HEK293 (cell line): ENCODE results near the gene CATSPERD.
A peak's percentile ranks its signal among the peaks of the same experiment; 100 is the strongest.

Experiments
- CTCF ChIP-seq: fragments of 450-650 bp; formaldehyde crosslinking; IDR thresholded peaks from 2 replicates; pipeline ENCODE4 v1.5.1; 2016; ENCODE audit warnings: missing biosample characterization, missing genetic modification characterization
- GFI1B ChIP-seq: fragments of 450-650 bp; formaldehyde crosslinking; IDR thresholded peaks from 2 replicates; pipeline ENCODE4 v1.5.1; 2016; ENCODE audit warnings: missing biosample characterization, missing genetic modification characterization
- GLIS1 ChIP-seq: fragments of 450-650 bp; formaldehyde crosslinking; IDR thresholded peaks from 2 replicates; pipeline ENCODE4 v1.5.1; 2016; ENCODE audit warnings: missing biosample characterization, missing genetic modification characterization
- KLF8 ChIP-seq: fragments of 450-650 bp; formaldehyde crosslinking; IDR thresholded peaks from 2 replicates; pipeline ENCODE4 v1.5.1; 2016; ENCODE audit warnings: missing biosample characterization, missing genetic modification characterization
- PATZ1 ChIP-seq: fragments of 450-650 bp; formaldehyde crosslinking; IDR thresholded peaks from 2 replicates; pipeline ENCODE4 v1.5.1; 2016; ENCODE audit warnings: missing biosample characterization, missing genetic modification characterization
- REPIN1 ChIP-seq: fragments of 450-650 bp; formaldehyde crosslinking; IDR thresholded peaks from 2 replicates; pipeline ENCODE4 v1.5.1; 2017; ENCODE audit warnings: missing biosample characterization, missing genetic modification characterization, low read depth
- WT1 ChIP-seq: fragments of 450-650 bp; formaldehyde crosslinking; IDR thresholded peaks from 2 replicates; pipeline ENCODE4 v1.5.1; 2016; ENCODE audit warnings: missing biosample characterization, missing genetic modification characterization
- YY1 ChIP-seq: fragments of 450-650 bp; formaldehyde crosslinking; IDR thresholded peaks from 2 replicates; pipeline ENCODE4 v1.5.1; 2018; ENCODE audit warnings: missing biosample characterization, missing genetic modification characterization
- ZBTB44 ChIP-seq: fragments of 450-650 bp; IDR thresholded peaks from 2 replicates; pipeline ENCODE4 v1.5.1; 2018; ENCODE audit warnings: missing biosample characterization, mild to moderate bottlenecking, missing genetic modification characterization
- ZBTB7A ChIP-seq: fragments of 450-650 bp; formaldehyde crosslinking; IDR thresholded peaks from 2 replicates; pipeline ENCODE4 v1.5.1; 2016; ENCODE audit warnings: low read depth, missing biosample characterization, missing genetic modification characterization
- ZBTB8A ChIP-seq: fragments of 450-650 bp; formaldehyde crosslinking; IDR thresholded peaks from 2 replicates; pipeline ENCODE4 v1.5.1; 2016; ENCODE audit warnings: missing biosample characterization, missing genetic modification characterization
- ZFP69B ChIP-seq: fragments of 450-650 bp; formaldehyde crosslinking; IDR thresholded peaks from 2 replicates; pipeline ENCODE4 v1.5.1; 2016; ENCODE audit warnings: missing biosample characterization, missing genetic modification characterization
- ZNF138 ChIP-seq: fragments of 450-650 bp; formaldehyde crosslinking; IDR thresholded peaks from 2 replicates; pipeline ENCODE4 v1.5.1; 2016; ENCODE audit warnings: missing biosample characterization, missing genetic modification characterization, borderline replicate concordance
- ZNF146 ChIP-seq: fragments of 450-650 bp; formaldehyde crosslinking; IDR thresholded peaks from 2 replicates; pipeline ENCODE4 v1.5.1; 2016; ENCODE audit warnings: missing biosample characterization, missing genetic modification characterization
- ZNF16 ChIP-seq: fragments of 450-650 bp; formaldehyde crosslinking; IDR thresholded peaks from 2 replicates; pipeline ENCODE4 v1.5.1; 2016; ENCODE audit warnings: low read depth, missing biosample characterization, missing genetic modification characterization
- ZNF19 ChIP-seq: fragments of 450-650 bp; formaldehyde crosslinking; IDR thresholded peaks from 2 replicates; pipeline ENCODE4; 2016; ENCODE audit warnings: missing biosample characterization, missing genetic modification characterization, low read depth
- ZNF2 ChIP-seq: fragments of 450-650 bp; formaldehyde crosslinking; IDR thresholded peaks from 2 replicates; pipeline ENCODE4 v1.5.1; 2016; ENCODE audit warnings: missing biosample characterization, missing genetic modification characterization
- ZNF221 ChIP-seq: fragments of 450-650 bp; formaldehyde crosslinking; IDR thresholded peaks from 2 replicates; pipeline ENCODE4 v1.5.1; 2017; ENCODE audit warnings: missing biosample characterization, missing genetic modification characterization, borderline replicate concordance
- ZNF335 ChIP-seq: fragments of 450-650 bp; formaldehyde crosslinking; conservative IDR thresholded peaks from 2 replicates; pipeline ENCODE4 v1.5.1; 2016; ENCODE audit warnings: missing biosample characterization, missing genetic modification characterization
- ZNF341 ChIP-seq: fragments of 450-650 bp; formaldehyde crosslinking; IDR thresholded peaks from 2 replicates; pipeline ENCODE4; 2016; ENCODE audit warnings: low read depth, missing biosample characterization, missing genetic modification characterization
- ZNF394 ChIP-seq: fragments of 450-650 bp; formaldehyde crosslinking; IDR thresholded peaks from 2 replicates; pipeline ENCODE4 v1.5.1; 2016; ENCODE audit warnings: missing biosample characterization, missing genetic modification characterization, mild to moderate bottlenecking, moderate library complexity, borderline replicate concordance
- ZNF416 ChIP-seq: fragments of 450-650 bp; formaldehyde crosslinking; IDR thresholded peaks from 2 replicates; pipeline ENCODE4 v1.5.1; 2016; ENCODE audit warnings: missing biosample characterization, missing genetic modification characterization
- ZNF423 ChIP-seq: fragments of 450-650 bp; formaldehyde crosslinking; IDR thresholded peaks from 2 replicates; pipeline ENCODE4 v1.5.1; 2016; ENCODE audit warnings: missing biosample characterization, missing genetic modification characterization
- ZNF426 ChIP-seq: fragments of 450-650 bp; formaldehyde crosslinking; IDR thresholded peaks from 2 replicates; pipeline ENCODE4 v1.5.1; 2017; ENCODE audit warnings: missing biosample characterization, missing genetic modification characterization, mild to moderate bottlenecking, inconsistent platforms, moderate library complexity
- ZNF530 ChIP-seq: fragments of 450-650 bp; formaldehyde crosslinking; IDR thresholded peaks from 2 replicates; pipeline ENCODE4 v1.5.1; 2016; ENCODE audit warnings: low read depth, missing biosample characterization, missing genetic modification characterization
- ZNF76 ChIP-seq: fragments of 450-650 bp; formaldehyde crosslinking; IDR thresholded peaks from 2 replicates; pipeline ENCODE4; 2016; ENCODE audit warnings: low read depth, missing biosample characterization, missing genetic modification characterization, borderline replicate concordance
- ZNF785 ChIP-seq: fragments of 450-650 bp; formaldehyde crosslinking; IDR thresholded peaks from 2 replicates; pipeline ENCODE4 v1.5.1; 2016; ENCODE audit warnings: missing biosample characterization, missing genetic modification characterization
- ZSCAN16 ChIP-seq: fragments of 450-650 bp; formaldehyde crosslinking; IDR thresholded peaks from 2 replicates; pipeline ENCODE4 v1.5.1; 2016; ENCODE audit warnings: missing biosample characterization, missing genetic modification characterization
- TF ChIP-seq, protein P1 (sequence below): fragments of 450-650 bp; formaldehyde crosslinking; IDR thresholded peaks from 2 replicates; pipeline ENCODE4 v1.5.1; 2016; ENCODE audit warnings: missing biosample characterization, missing genetic modification characterization, borderline replicate concordance
- TF ChIP-seq, protein P2 (sequence below): fragments of 450-650 bp; formaldehyde crosslinking; IDR thresholded peaks from 2 replicates; pipeline ENCODE4 v1.5.1; 2016; ENCODE audit warnings: missing biosample characterization, missing genetic modification characterization
- TF ChIP-seq, protein P3 (sequence below): fragments of 450-650 bp; formaldehyde crosslinking; IDR thresholded peaks from 2 replicates; pipeline ENCODE4 v1.5.1; 2016; ENCODE audit warnings: missing biosample characterization, missing genetic modification characterization

Gene CATSPERD

DNA sequence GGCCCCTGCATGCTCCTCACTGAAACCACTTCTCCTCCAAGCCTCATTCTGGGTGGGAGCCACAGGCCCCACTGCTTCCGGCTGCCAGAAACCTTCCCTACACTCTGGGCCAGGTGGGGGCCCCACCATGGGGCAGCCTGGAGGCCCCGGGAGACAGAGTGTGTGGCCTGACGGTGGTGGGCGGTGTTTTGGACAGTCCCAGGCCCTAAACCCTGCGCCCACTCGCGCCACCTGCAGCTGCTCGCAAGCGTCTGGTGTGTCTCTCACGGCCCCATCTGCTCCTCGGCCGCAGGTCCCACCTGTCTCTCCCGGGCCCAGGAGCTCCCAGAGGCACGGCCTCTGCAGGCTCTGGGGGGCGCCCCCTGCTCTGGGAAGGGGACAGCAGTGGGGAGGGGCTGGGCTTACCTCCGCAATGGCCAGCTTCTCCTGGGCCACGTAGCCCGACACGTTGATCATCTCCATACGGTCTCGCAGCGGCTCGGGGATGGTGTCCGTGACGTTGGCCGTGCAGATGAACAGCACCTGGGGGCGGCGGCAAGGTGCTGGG, 24.7 kb upstream of the CATSPERD start (continued):
- TF ChIP-seq ZNF221 (tag by site-specific recombination): no peak
- no peak for TF ChIP-seq ZNF423
- TF ChIP-seq ZSCAN16 (tag by site-specific recombination): no peak
- no peak for TF ChIP-seq ZNF76
- TF ChIP-seq, protein P1, sequence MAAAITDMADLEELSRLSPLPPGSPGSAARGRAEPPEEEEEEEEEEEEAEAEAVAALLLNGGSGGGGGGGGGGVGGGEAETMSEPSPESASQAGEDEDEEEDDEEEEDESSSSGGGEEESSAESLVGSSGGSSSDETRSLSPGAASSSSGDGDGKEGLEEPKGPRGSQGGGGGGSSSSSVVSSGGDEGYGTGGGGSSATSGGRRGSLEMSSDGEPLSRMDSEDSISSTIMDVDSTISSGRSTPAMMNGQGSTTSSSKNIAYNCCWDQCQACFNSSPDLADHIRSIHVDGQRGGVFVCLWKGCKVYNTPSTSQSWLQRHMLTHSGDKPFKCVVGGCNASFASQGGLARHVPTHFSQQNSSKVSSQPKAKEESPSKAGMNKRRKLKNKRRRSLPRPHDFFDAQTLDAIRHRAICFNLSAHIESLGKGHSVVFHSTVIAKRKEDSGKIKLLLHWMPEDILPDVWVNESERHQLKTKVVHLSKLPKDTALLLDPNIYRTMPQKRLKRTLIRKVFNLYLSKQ (tag by site-specific recombination): no peak
- TF ChIP-seq ZNF146 (tag by site-specific recombination): no peak
- no peak for TF ChIP-seq REPIN1 (tag by site-specific recombination)
- no peak for TF ChIP-seq WT1 (tag by site-specific recombination)
- TF ChIP-seq ZFP69B (tag by site-specific recombination): peak; percentile 88
- no peak for TF ChIP-seq ZNF785 (tag by site-specific recombination)
- no peak for TF ChIP-seq YY1
- no peak for TF ChIP-seq ZBTB8A (tag by site-specific recombination)
- TF ChIP-seq ZNF426: no peak
- TF ChIP-seq CTCF (tag by site-specific recombination): no peak
- TF ChIP-seq, protein P2, sequence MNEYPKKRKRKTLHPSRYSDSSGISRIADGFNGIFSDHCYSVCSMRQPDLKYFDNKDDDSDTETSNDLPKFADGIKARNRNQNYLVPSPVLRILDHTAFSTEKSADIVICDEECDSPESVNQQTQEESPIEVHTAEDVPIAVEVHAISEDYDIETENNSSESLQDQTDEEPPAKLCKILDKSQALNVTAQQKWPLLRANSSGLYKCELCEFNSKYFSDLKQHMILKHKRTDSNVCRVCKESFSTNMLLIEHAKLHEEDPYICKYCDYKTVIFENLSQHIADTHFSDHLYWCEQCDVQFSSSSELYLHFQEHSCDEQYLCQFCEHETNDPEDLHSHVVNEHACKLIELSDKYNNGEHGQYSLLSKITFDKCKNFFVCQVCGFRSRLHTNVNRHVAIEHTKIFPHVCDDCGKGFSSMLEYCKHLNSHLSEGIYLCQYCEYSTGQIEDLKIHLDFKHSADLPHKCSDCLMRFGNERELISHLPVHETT (tag by site-specific recombination): no peak
- no peak for TF ChIP-seq GFI1B (tag by site-specific recombination)
- TF ChIP-seq, protein P3, sequence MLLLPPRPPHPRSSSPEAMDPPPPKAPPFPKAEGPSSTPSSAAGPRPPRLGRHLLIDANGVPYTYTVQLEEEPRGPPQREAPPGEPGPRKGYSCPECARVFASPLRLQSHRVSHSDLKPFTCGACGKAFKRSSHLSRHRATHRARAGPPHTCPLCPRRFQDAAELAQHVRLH (tag by site-specific recombination): no peak
- no peak for TF ChIP-seq ZNF530
- no peak for TF ChIP-seq ZNF19 (tag by site-specific recombination)
- TF ChIP-seq ZNF16 (tag by site-specific recombination): no peak
- TF ChIP-seq ZNF335 (tag by site-specific recombination): no peak
- TF ChIP-seq ZBTB44: peak; percentile 30; the same call in 1 of the 2 replicates
- TF ChIP-seq ZBTB7A (tag by site-specific recombination): no peak
- TF ChIP-seq GLIS1 (tag by site-specific recombination): peak; percentile 91
- peak; percentile 67 for TF ChIP-seq KLF8 (tag by site-specific recombination)
- no peak for TF ChIP-seq ZNF416 (tag by site-specific recombination)
- no peak; the same call in none of the 2 replicates for TF ChIP-seq PATZ1 (tag by site-specific recombination)
- no peak for TF ChIP-seq ZNF341 (tag by site-specific recombination)
- TF ChIP-seq ZNF394: peak; percentile 73
- no peak for TF ChIP-seq ZNF138 (tag by site-specific recombination)
- TF ChIP-seq ZNF2 (tag by site-specific recombination): 0 out of 2 replicates have a peak, but pooled peaks have one; percentile 20
